Sigmoid colon (tissue), 7 donors: ENCODE data around the gene ENOSF1. TPM values are rescaled to one million over a fixed set of nuclear protein-coding genes. Genes with fewer than 3 reads are reported as not detected.

ENCODE experiments used
- DNase-seq: peaks from one replicate; pipeline ENCODE4 v3.0.0-alpha.2; 2019
- H3K27ac ChIP-seq, 4 donors: fragments of 200-600 bp; sonication (generic); one replicate each; pipeline ENCODE4 v1.5.1; 2016 to 2019; ENCODE audit warnings: mild to moderate bottlenecking in 1 of 4
- H3K27me3 ChIP-seq, 3 donors: fragments of 200-600 bp; sonication (generic); one replicate each; pipeline ENCODE4 v1.5.1; 2019; ENCODE audit warnings: mild to moderate bottlenecking in 1 of 3
- H3K36me3 ChIP-seq, 4 donors: fragments of 200-600 bp; sonication (generic); one replicate each; pipeline ENCODE4 v1.5.1; 2016 to 2019
- H3K4me1 ChIP-seq, 4 donors: fragments of 200-600 bp; sonication (generic); one replicate each; pipeline ENCODE4 v1.5.1; 2017 to 2019
- H3K4me3 ChIP-seq, 4 donors: fragments of 200-600 bp; sonication (generic); one replicate each; pipeline ENCODE4 v1.5.1; 2017 to 2019; ENCODE audit warnings: mild to moderate bottlenecking in 2 of 4, moderate library complexity in 1 of 4
- H3K9me3 ChIP-seq, 4 donors: fragments of 200-600 bp in 3 of 4; sonication (generic) in 3 of 4; one replicate each; pipeline versions ENCODE4 v1.5.1 to v1.6.1; 2013 to 2019
- CTCF ChIP-seq, 4 experiments: fragments of 450-650 bp in 3 of 4; fragments of 200-600 bp in 1 of 4; IDR thresholded peaks; one replicate each; pipeline ENCODE4 v1.5.1; 2016 to 2019; ENCODE audit warnings: antibody characterized with exemption in 4 of 4, mild to moderate bottlenecking in 3 of 4, moderate library complexity in 2 of 4
- EP300 ChIP-seq, 4 donors: sonication (generic); formaldehyde crosslinking; IDR thresholded peaks; one replicate each; pipeline ENCODE4 v1.6.1; 2017; ENCODE audit warnings: antibody characterized with exemption in 4 of 4
- POLR2A ChIP-seq, 2 donors: fragments of 450-650 bp; IDR thresholded peaks; one replicate each; pipeline ENCODE4 v1.6.1; 2016; ENCODE audit warnings: antibody characterized with exemption in 2 of 2, mild to moderate bottlenecking in 2 of 2, moderate library complexity in 2 of 2
- POLR2AphosphoS5 ChIP-seq, 4 donors: sonication (generic); formaldehyde crosslinking; IDR thresholded peaks; one replicate each; pipeline ENCODE4 v1.6.1; 2017; ENCODE audit warnings: antibody characterized with exemption in 4 of 4
- WGBS, 2 donors: extraction: QIAGEN DNeasy Blood & Tissue Kit; methylation state at CpG; one replicate each; pipeline ENCODE4 v1.1.7; 2013; 5-methylcytosine and 5-hydroxymethylcytosine counted together
- intact Hi-C: fragments of 100-400 bp; cut with DNase I; formaldehyde crosslinking; loops from one replicate; pipeline ENCODE4 v1.15.1; 2023
- polyA plus RNA-seq, 3 donors: library from polyadenylated mRNA; stranded (reverse); fragments of 200-250 nt; gene quantifications; one replicate each; pipeline ENCODE4 v1.2.3, GENCODE V29; 2013
- total RNA-seq, 4 donors: library from RNA; depleted of rRNA; stranded (reverse); fragments of >200 nt; gene quantifications; one replicate each; pipeline ENCODE4 v1.1.0, GENCODE V29; 2016
- donor health status: healthy with polysubstance abuse.
- donor health status: Bipolar disorder and iron deficiency.
- donor health status: healthy.

Gene ENOSF1
- total and polyA plus RNA-seq, 7 donors, result 16.8 to 56.9 (median 43.6) TPM

GRCh38 chr18:644395-645004 is 67.9 kb downstream of the ENOSF1 start:
- no peaks in the 10 kb centered on the region for H3K27me3 ChIP-seq
- WGBS, 2 donors, result 29 to 41% methylated on average over 2 of the region's 2 CpGs
- no peaks in the 10 kb centered on the region for H3K4me1 ChIP-seq
- no peak overlapping the region for H3K4me3 ChIP-seq
- no peak for DNase-seq
- no peak overlapping the region for H3K27ac ChIP-seq
- intact Hi-C loops, result no loop called here
- no peaks in the 10 kb centered on the region for H3K9me3 ChIP-seq
- TF ChIP-seq CTCF (IDR thresholded peaks at IDR 0.05), result no peak
- no peak for TF ChIP-seq POLR2A (IDR thresholded peaks at IDR 0.05)
- no peak for TF ChIP-seq POLR2AphosphoS5 (IDR thresholded peaks at IDR 0.05)
- TF ChIP-seq EP300 (IDR thresholded peaks at IDR 0.05), result no peak
- H3K36me3 ChIP-seq, result no peaks in the 10 kb centered on the region

GRCh38 chr18:641224-641623 is 71.2 kb downstream of the ENOSF1 start:
- no peak overlapping the region for H3K4me3 ChIP-seq
- no peaks in the 10 kb centered on the region for H3K4me1 ChIP-seq
- no peaks in the 10 kb centered on the region for H3K36me3 ChIP-seq
- DNase-seq, result no peak
- WGBS, 2 donors, result 95% methylated on average over 6 of the region's 6 CpGs
- intact Hi-C loops, result no loop called here
- H3K9me3 ChIP-seq, result no peaks in the 10 kb centered on the region
- no peak overlapping the region for H3K27ac ChIP-seq
- no peak for TF ChIP-seq POLR2A (IDR thresholded peaks at IDR 0.05)
- H3K27me3 ChIP-seq, result no peaks in the 10 kb centered on the region

- Histone ChIP-seq H3K9me3 (no peaks in the 10 kb centered on the region), H3K27ac (no peak overlapping the region), H3K4me3 (no peak overlapping the region), H3K36me3 (no peaks in the 10 kb centered on the region), H3K4me1 (no peaks in the 10 kb centered on the region), H3K27me3 (no peaks in the 10 kb centered on the region)
- 49 to 70% methylated on average over 8 of the region's 8 CpGs for WGBS, 2 donors
- intact Hi-C loops, result no loop called here
- no peak for TF ChIP-seq POLR2A (IDR thresholded peaks at IDR 0.05)
- no peak for TF ChIP-seq EP300 (IDR thresholded peaks at IDR 0.05)
- TF ChIP-seq POLR2AphosphoS5 (IDR thresholded peaks at IDR 0.05), result no peak
- no peak for TF ChIP-seq CTCF (IDR thresholded peaks at IDR 0.05)
- DNase-seq, result no peak
Observed at GRCh38 chr18:635171-635570, 77.3 kb downstream of the ENOSF1 start.

- intact Hi-C loops, result no loop called here
- H3K4me3 ChIP-seq, result no peak overlapping the region
- H3K27ac ChIP-seq, result no peak overlapping the region
- no peaks in the 10 kb centered on the region for H3K27me3 ChIP-seq
- H3K36me3 ChIP-seq, result no peaks in the 10 kb centered on the region
- DNase-seq, result no peak
- TF ChIP-seq POLR2AphosphoS5 (IDR thresholded peaks at IDR 0.05) (no peak), EP300 (IDR thresholded peaks at IDR 0.05) (no peak), CTCF (IDR thresholded peaks at IDR 0.05) (no peak), POLR2A (IDR thresholded peaks at IDR 0.05) (no peak)
- 76 to 85% methylated on average over 2 of the region's 2 CpGs for WGBS, 2 donors
- H3K4me1 ChIP-seq, result no peaks in the 10 kb centered on the region
- H3K9me3 ChIP-seq, result no peaks in the 10 kb centered on the region
Observed at GRCh38 chr18:634551-635045, 77.8 kb downstream of the ENOSF1 start.

- Histone ChIP-seq H3K4me1 (no peaks in the 10 kb centered on the region), H3K27me3 (no peaks in the 10 kb centered on the region), H3K9me3 (no peaks in the 10 kb centered on the region), H3K36me3 (no peaks in the 10 kb centered on the region), H3K4me3 (no peak overlapping the region), H3K27ac (no peak overlapping the region)
- intact Hi-C loops, result no loop called here
- no peak for TF ChIP-seq EP300 (IDR thresholded peaks at IDR 0.05)
- TF ChIP-seq POLR2A (IDR thresholded peaks at IDR 0.05), result no peak
- TF ChIP-seq POLR2AphosphoS5 (IDR thresholded peaks at IDR 0.05), result no peak
- no peak for TF ChIP-seq CTCF (IDR thresholded peaks at IDR 0.05)
- no peak for DNase-seq
Observed at GRCh38 chr18:631560-631959, 80.9 kb downstream of the ENOSF1 start.
